ENCODE results near the gene ITFG2.
A peak's percentile ranks its signal among the peaks of the same experiment; 100 is the strongest.

Gene ITFG2

GRCh38 chr12:2804393-2805142 is 7.9 kb upstream of the ITFG2 start:
- peak in 1 of 2 experiments; percentile 28 for DNase-seq
- no peak for TF ChIP-seq GATA1 (IDR thresholded peaks at IDR 0.05; ENCODE audit: low read depth, low read length)
- TF ChIP-seq POLR2A (IDR thresholded peaks at IDR 0.05; ENCODE audit: low read length), result no peak

GRCh38 chr12:2805143-2805520 is 7.3 kb upstream of the ITFG2 start:
- TF ChIP-seq GATA1 (IDR thresholded peaks at IDR 0.05; ENCODE audit: low read depth, low read length), result no peak
- TF ChIP-seq POLR2A (IDR thresholded peaks at IDR 0.05; ENCODE audit: low read length), result no peak
- no peak for DNase-seq

GRCh38 chr12:2806700-2807099 is 5.8 kb upstream of the ITFG2 start:
- no peak for DNase-seq

GRCh38 chr12:2811801-2812200 is 667 bp upstream of the ITFG2 start:
- TF ChIP-seq GATA1 (IDR thresholded peaks at IDR 0.05; ENCODE audit: low read depth, low read length) (no peak), POLR2A (IDR thresholded peaks at IDR 0.05; ENCODE audit: low read length) (no peak)
- DNase-seq, result no peak

More at GRCh38 chr12:2806700-2807099, 5.8 kb upstream of the ITFG2 start:
- TF ChIP-seq POLR2A (IDR thresholded peaks at IDR 0.05; ENCODE audit: low read length), result no peak
- no peak for TF ChIP-seq GATA1 (IDR thresholded peaks at IDR 0.05; ENCODE audit: low read depth, low read length)

- no peak for TF ChIP-seq POLR2A (IDR thresholded peaks at IDR 0.05; ENCODE audit: low read length)
- no peak for TF ChIP-seq GATA1 (IDR thresholded peaks at IDR 0.05; ENCODE audit: low read depth, low read length)
Observed at GRCh38 chr12:2813214-2814185, 1.0 kb downstream of the ITFG2 start.

GRCh38 chr12:2819810-2820209 is 7.3 kb downstream of the ITFG2 start:
- no peak for DNase-seq
- TF ChIP-seq POLR2A (IDR thresholded peaks at IDR 0.05; ENCODE audit: low read length) (no peak), GATA1 (IDR thresholded peaks at IDR 0.05; ENCODE audit: low read depth, low read length) (no peak)

More at GRCh38 chr12:2813214-2814185, 1.0 kb downstream of the ITFG2 start:
- DNase-seq, result peak; percentile 79 to 82

- no peak for DNase-seq
- TF ChIP-seq POLR2A (IDR thresholded peaks at IDR 0.05; ENCODE audit: low read length) (no peak), GATA1 (IDR thresholded peaks at IDR 0.05; ENCODE audit: low read depth, low read length) (no peak)
Observed at GRCh38 chr12:2820432-2820831, 8.0 kb downstream of the ITFG2 start.

- no peak for DNase-seq
- no peak for TF ChIP-seq POLR2A (IDR thresholded peaks at IDR 0.05; ENCODE audit: low read length)
- no peak for TF ChIP-seq GATA1 (IDR thresholded peaks at IDR 0.05; ENCODE audit: low read depth, low read length)
Observed at GRCh38 chr12:2823483-2823882, 11.0 kb downstream of the ITFG2 start.

- no peak for TF ChIP-seq GATA1 (IDR thresholded peaks at IDR 0.05; ENCODE audit: low read depth, low read length)
- no peak for TF ChIP-seq POLR2A (IDR thresholded peaks at IDR 0.05; ENCODE audit: low read length)
- no peak for DNase-seq
Observed at GRCh38 chr12:2824541-2824940, 12.1 kb downstream of the ITFG2 start.

- no peak for DNase-seq
- no peak for TF ChIP-seq GATA1 (IDR thresholded peaks at IDR 0.05; ENCODE audit: low read depth, low read length)
- no peak for TF ChIP-seq POLR2A (IDR thresholded peaks at IDR 0.05; ENCODE audit: low read length)
Observed at GRCh38 chr12:2825132-2825531, 12.7 kb downstream of the ITFG2 start.

- no peak for TF ChIP-seq GATA1 (IDR thresholded peaks at IDR 0.05; ENCODE audit: low read depth, low read length)
- no peak for TF ChIP-seq POLR2A (IDR thresholded peaks at IDR 0.05; ENCODE audit: low read length)
- no peak for DNase-seq
Observed at GRCh38 chr12:2826036-2826435, 13.6 kb downstream of the ITFG2 start.

- no peak for DNase-seq
- no peak for TF ChIP-seq GATA1 (IDR thresholded peaks at IDR 0.05; ENCODE audit: low read depth, low read length)
- no peak for TF ChIP-seq POLR2A (IDR thresholded peaks at IDR 0.05; ENCODE audit: low read length)
Observed at GRCh38 chr12:2826721-2827515, 14.4 kb downstream of the ITFG2 start.

GRCh38 chr12:2829275-2829674 is 16.8 kb downstream of the ITFG2 start:
- DNase-seq, result no peak
- TF ChIP-seq GATA1 (IDR thresholded peaks at IDR 0.05; ENCODE audit: low read depth, low read length) (no peak), POLR2A (IDR thresholded peaks at IDR 0.05; ENCODE audit: low read length) (no peak)
